ENCODE results near the gene DEPP1.

Gene DEPP1

GRCh38 chr10:44929356-44930255, 49.0 kb downstream of the DEPP1 start:
- Histone ChIP-seq H3F3A (ENCODE audit: control insufficient read depth, insufficient read depth) (no peaks in the 10 kb centered on the region), H4K20me1 (ENCODE audit: control insufficient read depth, insufficient read depth, low read depth, low read length) (no peaks in the 10 kb centered on the region), H3K9me2 (replicated peaks; ENCODE audit: control insufficient read depth, low read length) (no peaks in the 10 kb centered on the region), H3K27ac (ENCODE audit: low read depth, low read length) (no peak overlapping the region), H3K79me2 (ENCODE audit: control insufficient read depth, low read length) (no peaks in the 10 kb centered on the region), H3K4me3 (ENCODE audit: low read length) (no peak overlapping the region), H3K4me2 (ENCODE audit: low read length) (no peak overlapping the region), H3K4me1 (ENCODE audit: control insufficient read depth, low read length) (peaks cover 5% of the 10 kb centered on the region), H3K36me3 (ENCODE audit: control insufficient read depth, low read length) (no peaks in the 10 kb centered on the region), H3K27me3 (ENCODE audit: control insufficient read depth, low read length) (no peaks in the 10 kb centered on the region), H3K9me3 (ENCODE audit: control insufficient read depth, insufficient read depth, low read length) (no peaks in the 10 kb centered on the region)
- TF ChIP-seq CTCF (IDR thresholded peaks at IDR 0.05; ENCODE audit: low read depth, low read length, poor library complexity, severe bottlenecking) (no peak), EZH2phosphoT487 (IDR thresholded peaks at IDR 0.05; ENCODE audit: borderline replicate concordance, low read length) (no peak)

DNA sequence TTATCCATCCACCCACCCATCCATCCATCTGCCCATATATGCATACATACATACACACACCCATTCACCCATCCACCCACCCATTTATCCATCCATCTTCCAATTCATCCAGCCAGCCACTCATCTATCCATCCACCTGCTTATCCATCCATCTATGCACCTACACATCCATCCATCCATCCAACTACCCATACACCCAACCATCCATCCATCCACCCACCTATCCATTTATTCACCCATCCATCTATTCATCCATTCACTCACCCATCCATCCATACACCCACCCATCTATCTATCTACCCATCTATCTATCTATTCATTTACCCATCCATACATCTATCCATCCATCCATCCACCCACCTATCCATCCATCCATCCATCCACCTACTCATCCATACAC, 50.1 kb downstream of the DEPP1 start:
- TF ChIP-seq CTCF (IDR thresholded peaks at IDR 0.05; ENCODE audit: low read depth, low read length, poor library complexity, severe bottlenecking) (no peak), EZH2phosphoT487 (IDR thresholded peaks at IDR 0.05; ENCODE audit: borderline replicate concordance, low read length) (no peak)
- no peaks in the 10 kb centered on the region for H3K36me3 ChIP-seq (ENCODE audit: control insufficient read depth, low read length)

GRCh38 chr10:44927352-44927751, 51.3 kb downstream of the DEPP1 start:
- H4K20me1 ChIP-seq (ENCODE audit: control insufficient read depth, insufficient read depth, low read depth, low read length), result no peaks in the 10 kb centered on the region
- no peaks in the 10 kb centered on the region for H3F3A ChIP-seq (ENCODE audit: control insufficient read depth, insufficient read depth)
- H3K4me2 ChIP-seq (ENCODE audit: low read length), result no peak overlapping the region
- H3K36me3 ChIP-seq (ENCODE audit: control insufficient read depth, low read length), result no peaks in the 10 kb centered on the region
- no peaks in the 10 kb centered on the region for H3K27me3 ChIP-seq (ENCODE audit: control insufficient read depth, low read length)
- no peaks in the 10 kb centered on the region for H3K9me3 ChIP-seq (ENCODE audit: control insufficient read depth, insufficient read depth, low read length)
- H3K27ac ChIP-seq (ENCODE audit: low read depth, low read length), result no peak overlapping the region
- H3K9me2 ChIP-seq (replicated peaks; ENCODE audit: control insufficient read depth, low read length), result no peaks in the 10 kb centered on the region
- H3K79me2 ChIP-seq (ENCODE audit: control insufficient read depth, low read length), result no peaks in the 10 kb centered on the region
- no peaks in the 10 kb centered on the region for H3K4me1 ChIP-seq (ENCODE audit: control insufficient read depth, low read length)
- H3K4me3 ChIP-seq (ENCODE audit: low read length), result no peak overlapping the region
- no peak for TF ChIP-seq CTCF (IDR thresholded peaks at IDR 0.05; ENCODE audit: low read depth, low read length, poor library complexity, severe bottlenecking)
- TF ChIP-seq EZH2phosphoT487 (IDR thresholded peaks at IDR 0.05; ENCODE audit: borderline replicate concordance, low read length), result no peak

More for the DNA sequence above, 50.1 kb downstream of the DEPP1 start:
- Histone ChIP-seq H3K27ac (ENCODE audit: low read depth, low read length) (no peak overlapping the region), H3K4me1 (ENCODE audit: control insufficient read depth, low read length) (peaks cover 5% of the 10 kb centered on the region), H3K27me3 (ENCODE audit: control insufficient read depth, low read length) (no peaks in the 10 kb centered on the region), H3K9me3 (ENCODE audit: control insufficient read depth, insufficient read depth, low read length) (no peaks in the 10 kb centered on the region), H4K20me1 (ENCODE audit: control insufficient read depth, insufficient read depth, low read depth, low read length) (no peaks in the 10 kb centered on the region), H3K4me3 (ENCODE audit: low read length) (no peak overlapping the region), H3K79me2 (ENCODE audit: control insufficient read depth, low read length) (no peaks in the 10 kb centered on the region), H3F3A (ENCODE audit: control insufficient read depth, insufficient read depth) (no peaks in the 10 kb centered on the region), H3K4me2 (ENCODE audit: low read length) (no peak overlapping the region), H3K9me2 (replicated peaks; ENCODE audit: control insufficient read depth, low read length) (no peaks in the 10 kb centered on the region)
